ENCODE data around the gene SYNPO. TPM values are rescaled to one million over a fixed set of nuclear protein-coding genes. Genes with fewer than 3 reads are reported as not detected.

Gene SYNPO
- total RNA-seq, 1 donor from 2014 or later = 49.3 TPM

- Mint-ChIP-seq H3K4me3 (no peak overlapping the region), H3K4me1 (peaks cover 4% of the 10 kb centered on the region), H3K36me3 (ENCODE audit: low read depth) (peaks cover 22% of the 10 kb centered on the region), H3K9me3 (no peaks in the 10 kb centered on the region), H3K27ac (no peak overlapping the region), H3K27me3 (no peaks in the 10 kb centered on the region)
- TF ChIP-seq CTCF (IDR thresholded peaks at IDR 0.05) = no peak
- POLR2A ChIA-PET = interaction anchor here (0.6 kb wide), 1 partner anchor 61 kb away, joined by 6 read pairs; no protein-coding TSS in a partner anchor
- intact Hi-C loops (cut with micrococcal nuclease) = loop anchor here (5.0 kb wide), 1 partner anchor 454 kb away; the partner anchor contains the start of gene ANXA6
- ATAC-seq (ENCODE audit: low read depth) (no peak), DNase-seq (no peak)
- CTCF ChIA-PET = no interaction called here
These were observed 63.3 kb downstream of the SYNPO start for GRCh38 chr5:150703762-150704161.

DNA sequence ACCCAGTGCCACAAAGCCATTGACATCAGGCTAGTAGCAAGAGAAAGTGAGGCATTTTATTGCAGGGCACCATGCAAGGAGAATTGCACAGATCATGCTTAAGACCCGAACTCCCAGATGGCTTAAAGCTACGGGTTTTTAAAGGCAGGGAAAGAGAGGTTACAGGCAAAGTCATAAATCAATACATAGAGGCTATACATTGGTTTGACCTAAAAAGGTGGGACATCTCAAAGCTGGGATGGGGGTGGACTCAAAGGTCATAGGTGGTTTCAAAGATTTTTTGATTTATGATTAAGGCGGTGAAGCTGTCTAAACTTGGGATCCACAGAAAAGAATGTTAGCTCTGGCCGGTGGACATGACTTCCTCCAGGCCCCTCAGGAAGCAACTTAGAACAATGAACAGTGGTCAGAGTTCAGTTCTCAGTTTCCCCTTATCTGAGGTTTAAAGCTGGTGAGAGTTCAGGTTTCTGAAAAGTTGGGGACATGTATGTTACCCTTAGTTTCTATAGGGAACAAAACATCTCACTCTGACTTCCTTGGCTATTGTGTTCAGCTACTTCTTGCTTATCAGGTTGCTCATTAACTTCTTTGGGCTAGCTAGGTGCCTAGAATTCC is 66.4 kb downstream of the SYNPO start:
- Mint-ChIP-seq H3K36me3 (ENCODE audit: low read depth) (peaks cover 43% of the 10 kb centered on the region), H3K27ac (no peak overlapping the region), H3K4me1 (no peaks in the 10 kb centered on the region), H3K4me3 (no peak overlapping the region), H3K9me3 (no peaks in the 10 kb centered on the region), H3K27me3 (no peaks in the 10 kb centered on the region)
- CTCF ChIA-PET = interaction anchor here (2.8 kb wide), 1 partner anchor 146 kb away, joined by 14 read pairs; no protein-coding TSS in a partner anchor
- intact Hi-C loops (cut with micrococcal nuclease) = no loop called here
- POLR2A ChIA-PET = no interaction called here
- TF ChIP-seq CTCF (IDR thresholded peaks at IDR 0.05) = no peak
- ATAC-seq (ENCODE audit: low read depth) (no peak), DNase-seq (no peak)

Other genes with a start within 250 kb of the SYNPO start
- gene CD74, start 227.8 kb upstream of the SYNPO start, total RNA-seq = 5,323 and 5,628 TPM in 2 replicates
- gene RPS14, start 190.9 kb upstream of the SYNPO start, total RNA-seq = 4,086 and 4,865 TPM in 2 replicates
- gene NDST1, start 132.5 kb upstream of the SYNPO start, total RNA-seq = 5.7 and 8.1 TPM in 2 replicates
- 0.18 TPM in 1 of 2 replicates, not detected in the other for gene MYOZ3, start 20.6 kb downstream of the SYNPO start, total RNA-seq
- gene RBM22, start 60.4 kb downstream of the SYNPO start, total RNA-seq = 74.0 and 74.1 TPM in 2 replicates
- gene DCTN4, start 118.4 kb downstream of the SYNPO start, total RNA-seq = 49.0 and 49.8 TPM in 2 replicates
- gene SMIM3, start 138.1 kb downstream of the SYNPO start, total RNA-seq = 0.22 TPM in 1 of 2 replicates, not detected in the other
- 0.22 and 0.24 TPM in 2 replicates for gene IRGM, start 205.9 kb downstream of the SYNPO start, total RNA-seq